ENCODE data around the gene ENGASE. TPM values are rescaled to one million over a fixed set of nuclear protein-coding genes. Genes with fewer than 3 reads are reported as not detected.

The ENGASE gene
- total and polyA plus RNA-seq, 9 of the 15 experiments (the other 6 are each of a cell fraction or from before 2014, with no cell fraction given) = 0.06 to 45.5 (median 13.9) TPM

DNA sequence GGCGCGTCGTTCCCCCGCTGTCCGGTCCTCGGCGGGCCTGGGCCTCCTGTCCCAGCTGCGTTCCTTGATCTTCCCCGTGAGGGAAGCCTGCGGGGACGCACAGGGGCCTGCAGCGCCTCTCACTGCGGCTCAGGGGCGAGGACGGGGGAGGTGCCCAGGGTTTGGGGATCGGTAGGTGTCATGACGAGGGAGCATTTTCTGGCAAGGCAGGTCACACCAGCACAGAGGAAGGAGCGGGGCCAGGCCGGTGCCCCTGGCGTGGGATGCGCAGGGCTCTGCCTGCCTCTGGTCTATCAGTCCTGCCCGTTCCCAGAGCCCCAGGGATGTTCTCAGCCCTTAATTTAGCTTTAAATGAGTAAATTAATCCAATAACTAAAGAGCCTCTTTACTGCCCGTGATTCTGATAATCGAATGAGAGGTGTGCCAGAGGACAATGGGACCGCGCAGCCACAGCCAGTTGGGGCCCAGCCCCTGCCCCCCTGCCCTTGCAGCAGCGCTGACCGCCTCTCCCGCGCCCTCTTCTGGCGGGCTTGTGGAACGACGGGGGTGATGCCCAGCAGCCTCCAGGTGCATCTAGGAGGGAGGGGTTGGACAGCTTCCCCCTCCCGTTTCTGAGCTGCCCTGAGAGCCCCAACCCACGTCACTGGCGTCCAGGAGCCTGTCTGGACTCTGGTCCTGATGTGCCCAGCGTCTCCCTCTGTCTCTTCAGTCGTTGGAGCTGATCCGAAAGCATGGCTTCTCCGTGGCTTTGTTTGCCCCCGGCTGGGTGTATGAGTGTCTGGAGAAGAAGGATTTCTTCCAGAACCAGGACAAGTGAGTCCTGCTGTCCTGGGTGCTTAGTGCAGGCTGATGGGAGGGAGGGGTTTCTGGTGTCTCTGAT, 7.9 kb downstream of the ENGASE start:
- DNase-seq (ENCODE audit: extremely low read depth in 1 of 4, low spot score in 3 of 4) = peak; percentile 66 to 84 (median 82)
- TF ChIP-seq, protein P1, sequence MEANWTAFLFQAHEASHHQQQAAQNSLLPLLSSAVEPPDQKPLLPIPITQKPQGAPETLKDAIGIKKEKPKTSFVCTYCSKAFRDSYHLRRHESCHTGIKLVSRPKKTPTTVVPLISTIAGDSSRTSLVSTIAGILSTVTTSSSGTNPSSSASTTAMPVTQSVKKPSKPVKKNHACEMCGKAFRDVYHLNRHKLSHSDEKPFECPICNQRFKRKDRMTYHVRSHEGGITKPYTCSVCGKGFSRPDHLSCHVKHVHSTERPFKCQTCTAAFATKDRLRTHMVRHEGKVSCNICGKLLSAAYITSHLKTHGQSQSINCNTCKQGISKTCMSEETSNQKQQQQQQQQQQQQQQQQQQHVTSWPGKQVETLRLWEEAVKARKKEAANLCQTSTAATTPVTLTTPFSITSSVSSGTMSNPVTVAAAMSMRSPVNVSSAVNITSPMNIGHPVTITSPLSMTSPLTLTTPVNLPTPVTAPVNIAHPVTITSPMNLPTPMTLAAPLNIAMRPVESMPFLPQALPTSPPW (CRISPR knock-in tag; IDR thresholded peaks at IDR 0.05) = peak; percentile 85
- TF ChIP-seq RAD21 (CRISPR knock-in tag; conservative IDR thresholded peaks at IDR 0.05 in 1 of 2, IDR thresholded peaks at IDR 0.05 in 1 of 2) = peak; percentile 33 to 70
- TF ChIP-seq NFATC3 (IDR thresholded peaks at IDR 0.05) = no peak
- TF ChIP-seq ZBTB7A (IDR thresholded peaks at IDR 0.05; ENCODE audit: borderline replicate concordance, control insufficient read depth, low read depth, low read length) = peak; percentile 36; the same call in 1 of the 2 replicates
- TF ChIP-seq, protein P2, sequence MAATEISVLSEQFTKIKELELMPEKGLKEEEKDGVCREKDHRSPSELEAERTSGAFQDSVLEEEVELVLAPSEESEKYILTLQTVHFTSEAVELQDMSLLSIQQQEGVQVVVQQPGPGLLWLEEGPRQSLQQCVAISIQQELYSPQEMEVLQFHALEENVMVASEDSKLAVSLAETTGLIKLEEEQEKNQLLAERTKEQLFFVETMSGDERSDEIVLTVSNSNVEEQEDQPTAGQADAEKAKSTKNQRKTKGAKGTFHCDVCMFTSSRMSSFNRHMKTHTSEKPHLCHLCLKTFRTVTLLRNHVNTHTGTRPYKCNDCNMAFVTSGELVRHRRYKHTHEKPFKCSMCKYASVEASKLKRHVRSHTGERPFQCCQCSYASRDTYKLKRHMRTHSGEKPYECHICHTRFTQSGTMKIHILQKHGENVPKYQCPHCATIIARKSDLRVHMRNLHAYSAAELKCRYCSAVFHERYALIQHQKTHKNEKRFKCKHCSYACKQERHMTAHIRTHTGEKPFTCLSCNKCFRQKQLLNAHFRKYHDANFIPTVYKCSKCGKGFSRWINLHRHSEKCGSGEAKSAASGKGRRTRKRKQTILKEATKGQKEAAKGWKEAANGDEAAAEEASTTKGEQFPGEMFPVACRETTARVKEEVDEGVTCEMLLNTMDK (IDR thresholded peaks at IDR 0.05; ENCODE audit: borderline replicate concordance, insufficient read depth, low read depth, low read length, poor library complexity, severe bottlenecking) = peak; percentile 4
- peak; percentile 65 for TF ChIP-seq SMC3 (conservative IDR thresholded peaks at IDR 0.05; ENCODE audit: insufficient read depth, low read depth, low read length)
- TF ChIP-seq MAZ (CRISPR knock-in tag; conservative IDR thresholded peaks at IDR 0.05 in 1 of 2, IDR thresholded peaks at IDR 0.05 in 1 of 2) = peak in 1 of 2 experiments; percentile 65; a peak in 2 of 4 replicates
- peak; percentile 22; the same call in 1 of the 2 replicates for TF ChIP-seq CTBP1 (IDR thresholded peaks at IDR 0.05; ENCODE audit: borderline replicate concordance)
- peak; percentile 66 for TF ChIP-seq XRCC5 (IDR thresholded peaks at IDR 0.05; ENCODE audit: low read depth, low read length)
- no peak for TF ChIP-seq NONO (IDR thresholded peaks at IDR 0.05; ENCODE audit: low read depth in 2 of 2, low read length in 1 of 2)
- TF ChIP-seq HEY1 (CRISPR knock-in tag; IDR thresholded peaks at IDR 0.05; ENCODE audit: borderline replicate concordance) = no peak
- TF ChIP-seq, protein P3, sequence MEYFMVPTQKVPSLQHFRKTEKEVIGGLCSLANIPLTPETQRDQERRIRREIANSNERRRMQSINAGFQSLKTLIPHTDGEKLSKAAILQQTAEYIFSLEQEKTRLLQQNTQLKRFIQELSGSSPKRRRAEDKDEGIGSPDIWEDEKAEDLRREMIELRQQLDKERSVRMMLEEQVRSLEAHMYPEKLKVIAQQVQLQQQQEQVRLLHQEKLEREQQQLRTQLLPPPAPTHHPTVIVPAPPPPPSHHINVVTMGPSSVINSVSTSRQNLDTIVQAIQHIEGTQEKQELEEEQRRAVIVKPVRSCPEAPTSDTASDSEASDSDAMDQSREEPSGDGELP (CRISPR knock-in tag; IDR thresholded peaks at IDR 0.05; ENCODE audit: borderline replicate concordance) = 0 out of 2 replicates have a peak, but pooled peaks have one; percentile 11

More for the DNA sequence above, 7.9 kb downstream of the ENGASE start:
- Histone ChIP-seq H4K20me1 (replicated peaks; ENCODE audit: control insufficient read depth, insufficient read depth, low read length) (peaks cover 15% of the 10 kb centered on the region), H3K9me1 (ENCODE audit: control insufficient read depth, insufficient read depth, low read length) (peaks cover 3% of the 10 kb centered on the region), H3K79me2 (ENCODE audit: control insufficient read depth, insufficient read depth, low read length) (no peaks in the 10 kb centered on the region), H3K36me3 (ENCODE audit: control insufficient read depth, insufficient read depth, low read length) (peaks cover 81% of the 10 kb centered on the region; the same call in 1 of the 3 replicates), H2AFZ (ENCODE audit: low read depth, low read length) (no peak overlapping the region), H3K9ac (ENCODE audit: insufficient read depth in 1 of 2, low read depth in 2 of 2, low read length in 2 of 2) (no peak overlapping the region), H3K4me3 (no peak overlapping the region), H3K4me1 (replicated peaks in 1 of 2; ENCODE audit: control insufficient read depth in 2 of 2, insufficient read depth in 2 of 2, low read length in 2 of 2) (peaks cover 0 to 30% of the 10 kb centered on the region in 2 experiments; a peak in 2 of 5 replicates), H3K27me3 (ENCODE audit: control insufficient read depth in 2 of 2, insufficient read depth in 2 of 2, low read length in 2 of 2) (no peaks in the 10 kb centered on the region), H3K4me2 (ENCODE audit: insufficient read depth, low read length) (no peak overlapping the region), H3K9me3 (replicated peaks; ENCODE audit: control insufficient read depth, insufficient read depth, low read depth, low read length) (no peaks in the 10 kb centered on the region), H3K27ac (ENCODE audit: extremely low read depth, low read depth, low read length) (no peak overlapping the region)
- in situ Hi-C loops (cut with MboI) = no loop called here
- WGBS (ENCODE audit: insufficient coverage, low coverage, missing lambda C conversion rate) = 56% methylated on average over 28 of the region's 41 CpGs
- FAIRE-seq (no peak), ATAC-seq (peak; percentile 91)
- no TSS peak for BruUV-seq (replicated peaks)
- CTCF ChIA-PET (ENCODE audit: low intra/inter-chr PET ratio) = interaction anchor here (0.7 to 2.5 kb wide), 4 partner anchors 18 to 306 kb away, joined by 3 to 15 read pairs (median 5); no protein-coding TSS in a partner anchor
- intact Hi-C loops (cut with micrococcal nuclease) = loop anchor here (2.0 to 5.0 kb wide), 2 partner anchors 18 to 35 kb away; no protein-coding TSS in a partner anchor
- POLR2A ChIA-PET = interaction anchor here (0.6 to 1.6 kb wide), 5 partner anchors 10 to 588 kb away, joined by 3 to 4 read pairs (median 3); no protein-coding TSS in a partner anchor
